Hepatocyte (in vitro differentiated cells): Measurements from ENCODE around the gene ARIH1.

Experiments used
- CTCF ChIP-seq: fragments of 200-600 bp; sonication (generic); IDR thresholded peaks from 2 replicates; pipeline ENCODE4 v1.5.1; 2016; ENCODE audit warnings: antibody characterized with exemption, mild to moderate bottlenecking; ENCODE audit not compliant: poor library complexity
- EZH2 ChIP-seq: fragments of 200-600 bp; sonication (generic); IDR thresholded peaks from 2 replicates; pipeline ENCODE4 v1.6.1; 2016; ENCODE audit warnings: antibody characterized with exemption, mild to moderate bottlenecking, borderline replicate concordance
- EZH2phosphoT487 ChIP-seq: fragments of 200-600 bp; sonication (generic); IDR thresholded peaks from one replicate; pipeline ENCODE4 v1.6.1; 2018; ENCODE audit warnings: antibody characterized with exemption, mild to moderate bottlenecking, low read depth, moderate library complexity; ENCODE audit not compliant: unreplicated experiment, severe bottlenecking

- no peak for TF ChIP-seq CTCF
- no peak for TF ChIP-seq EZH2
- no peak for TF ChIP-seq EZH2phosphoT487
Measured at GRCh38 chr15:72614810-72615532, 140.8 kb downstream of the ARIH1 start.
